ENCODE data around the gene TIMM23B. TPM values are rescaled to one million over a fixed set of nuclear protein-coding genes. Genes with fewer than 3 reads are reported as not detected.
"Not testable (repeated sequence)": the region's sequence is repeated elsewhere in the genome, so short reads cannot be mapped to it uniquely, and the experiment has no call there.

The TIMM23B gene
- total and polyA plus RNA-seq, 2 of the 8 experiments (the other 6 are each of a cell fraction or from before 2014, with no cell fraction given): 12.3 to 14.4 TPM

- H2BK15ac ChIP-seq (ENCODE audit: low read length); H4K5ac ChIP-seq (ENCODE audit: insufficient read length, low read depth, low read length); H2BK5ac ChIP-seq (ENCODE audit: low read depth, low read length); CTCF ChIA-PET (ENCODE audit: partially characterized antibody); DNase-seq (ENCODE audit: low read depth in 1 of 2, low spot score in 2 of 2); H3K23me2 ChIP-seq (ENCODE audit: low read depth, low read length); H3K4me3 ChIP-seq (ENCODE audit: extremely low read depth in 1 of 4, insufficient read depth in 2 of 4, low read depth in 3 of 4, low read length in 4 of 4); H2AFZ ChIP-seq (ENCODE audit: low read length); H4K91ac ChIP-seq (replicated peaks; ENCODE audit: insufficient read length, low read length); H4K20me1 ChIP-seq (replicated peaks in 1 of 2; ENCODE audit: control insufficient read depth in 1 of 2, insufficient read depth in 2 of 2, low read length in 2 of 2); H3K27ac ChIP-seq (ENCODE audit: low read depth, low read length); H3K9ac ChIP-seq (replicated peaks in 1 of 4; ENCODE audit: extremely low read depth in 1 of 4, low read depth in 3 of 4, low read length in 3 of 4); H3K9me3 ChIP-seq (ENCODE audit: insufficient read depth in 2 of 2, low read depth in 1 of 2, low read length in 1 of 2); H4K8ac ChIP-seq (ENCODE audit: extremely low read depth, insufficient read depth, low read length); H3K4me2 ChIP-seq (ENCODE audit: insufficient read depth in 1 of 2, low read depth in 2 of 2, low read length in 2 of 2); H2BK120ac ChIP-seq (replicated peaks; ENCODE audit: low read depth, low read length); H3K79me2 ChIP-seq (ENCODE audit: control insufficient read depth in 1 of 2, insufficient read depth in 2 of 2, low read length in 2 of 2); H2AK5ac ChIP-seq (ENCODE audit: low read depth, low read length); H3K56ac ChIP-seq (replicated peaks; ENCODE audit: insufficient read length, low read depth, low read length); H2BK20ac ChIP-seq (ENCODE audit: low read length); H3K36me3 ChIP-seq (ENCODE audit: control insufficient read depth in 2 of 4, insufficient read depth in 4 of 4, low read length in 3 of 4); H3K23ac ChIP-seq (ENCODE audit: insufficient read length); H2BK12ac ChIP-seq (ENCODE audit: low read depth, low read length); H3K79me1 ChIP-seq (ENCODE audit: low read depth, low read length); H3K18ac ChIP-seq (ENCODE audit: extremely low read depth, low read length); H3K4ac ChIP-seq (replicated peaks; ENCODE audit: insufficient read length, low read depth, low read length); H3K27me3 ChIP-seq (replicated peaks in 1 of 4; ENCODE audit: control insufficient read depth in 3 of 4, extremely low read depth in 1 of 4, insufficient read depth in 3 of 4, low read length in 3 of 4); H3K14ac ChIP-seq (ENCODE audit: insufficient read length); FAIRE-seq; POLR2A ChIA-PET (ENCODE audit: partially characterized antibody); H3K4me1 ChIP-seq (replicated peaks in 1 of 4; ENCODE audit: control insufficient read depth in 3 of 4, insufficient read depth in 4 of 4, low read length in 3 of 4): not testable (repeated sequence)
- 31% methylated on average over 4 of the region's 4 CpGs; no CpG with 5 or more reads in 1 of the 2 experiments for WGBS, 2 experiments (ENCODE audit: extremely low coverage in 1 of 2, insufficient coverage in 1 of 2, insufficient read length in 1 of 2, insufficient replicate concordance in 2 of 2, low coverage in 1 of 2, low lambda C conversion rate in 2 of 2, missing lambda C conversion rate in 1 of 2)
Observed at GRCh38 chr10:49922041-49922440, 19.8 kb upstream of the TIMM23B start.

- H4K5ac ChIP-seq (ENCODE audit: insufficient read length, low read depth, low read length); H3K18ac ChIP-seq (ENCODE audit: extremely low read depth, low read length); H2AFZ ChIP-seq (ENCODE audit: low read length); H3K4me2 ChIP-seq (ENCODE audit: insufficient read depth in 1 of 2, low read depth in 2 of 2, low read length in 2 of 2); H4K20me1 ChIP-seq (replicated peaks in 1 of 2; ENCODE audit: control insufficient read depth in 1 of 2, insufficient read depth in 2 of 2, low read length in 2 of 2); H2BK5ac ChIP-seq (ENCODE audit: low read depth, low read length); H2BK120ac ChIP-seq (replicated peaks; ENCODE audit: low read depth, low read length); H3K4me3 ChIP-seq (ENCODE audit: extremely low read depth in 1 of 4, insufficient read depth in 2 of 4, low read depth in 3 of 4, low read length in 4 of 4); POLR2A ChIA-PET (ENCODE audit: partially characterized antibody); H2BK15ac ChIP-seq (ENCODE audit: low read length); H2BK12ac ChIP-seq (ENCODE audit: low read depth, low read length); H3K9me3 ChIP-seq (ENCODE audit: insufficient read depth in 2 of 2, low read depth in 1 of 2, low read length in 1 of 2); H4K91ac ChIP-seq (replicated peaks; ENCODE audit: insufficient read length, low read length); H3K4me1 ChIP-seq (replicated peaks in 1 of 4; ENCODE audit: control insufficient read depth in 3 of 4, insufficient read depth in 4 of 4, low read length in 3 of 4); DNase-seq (ENCODE audit: low read depth in 1 of 2, low spot score in 2 of 2); H3K56ac ChIP-seq (replicated peaks; ENCODE audit: insufficient read length, low read depth, low read length); H3K36me3 ChIP-seq (ENCODE audit: control insufficient read depth in 2 of 4, insufficient read depth in 4 of 4, low read length in 3 of 4); H4K8ac ChIP-seq (ENCODE audit: extremely low read depth, insufficient read depth, low read length); H3K4ac ChIP-seq (replicated peaks; ENCODE audit: insufficient read length, low read depth, low read length); H3K79me1 ChIP-seq (ENCODE audit: low read depth, low read length); FAIRE-seq; H3K14ac ChIP-seq (ENCODE audit: insufficient read length); H3K27me3 ChIP-seq (replicated peaks in 1 of 4; ENCODE audit: control insufficient read depth in 3 of 4, extremely low read depth in 1 of 4, insufficient read depth in 3 of 4, low read length in 3 of 4); CTCF ChIA-PET (ENCODE audit: partially characterized antibody); H3K79me2 ChIP-seq (ENCODE audit: control insufficient read depth in 1 of 2, insufficient read depth in 2 of 2, low read length in 2 of 2); H2AK5ac ChIP-seq (ENCODE audit: low read depth, low read length); H3K23ac ChIP-seq (ENCODE audit: insufficient read length); H3K9ac ChIP-seq (replicated peaks in 1 of 4; ENCODE audit: extremely low read depth in 1 of 4, low read depth in 3 of 4, low read length in 3 of 4); H2BK20ac ChIP-seq (ENCODE audit: low read length); H3K27ac ChIP-seq (ENCODE audit: low read depth, low read length); H3K23me2 ChIP-seq (ENCODE audit: low read depth, low read length): not testable (repeated sequence)
- 88% methylated on average over 4 of the region's 4 CpGs; no CpG with 5 or more reads in 1 of the 2 experiments for WGBS, 2 experiments (ENCODE audit: extremely low coverage in 1 of 2, insufficient coverage in 1 of 2, insufficient read length in 1 of 2, insufficient replicate concordance in 2 of 2, low coverage in 1 of 2, low lambda C conversion rate in 2 of 2, missing lambda C conversion rate in 1 of 2)
Observed at GRCh38 chr10:49923572-49923971, 18.3 kb upstream of the TIMM23B start.

All from H1 (cell line).